Amygdala (tissue), 56 donors: ENCODE measurements around the gene EXOC3L1.

Experiments used
- DNase-seq, 56 donors: peaks; one replicate each; lab custom pipeline; 2025; lab: John Stamatoyannopoulos, UW

Gene EXOC3L1

DNA sequence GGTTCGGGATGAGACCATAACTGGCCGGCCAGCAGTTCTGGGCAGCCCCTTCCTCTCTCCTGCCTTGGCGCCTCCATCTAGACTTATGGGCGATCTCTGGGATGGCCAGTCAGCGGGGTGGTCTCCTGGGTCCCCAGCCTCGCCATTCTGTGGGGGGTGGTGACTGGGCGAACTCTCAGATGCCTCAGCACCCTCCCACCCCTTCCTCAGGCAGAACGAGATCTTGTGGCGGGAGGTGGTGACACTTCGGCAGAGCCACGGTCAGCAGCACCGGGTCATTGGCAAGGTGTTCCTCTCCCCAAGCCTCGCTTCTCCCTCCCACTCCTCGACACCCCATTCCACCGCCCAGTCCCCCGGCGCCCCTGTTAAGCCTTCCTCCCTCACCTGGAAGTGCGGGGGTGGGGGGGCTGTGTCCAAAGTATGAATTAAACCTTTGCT lies 23.8 kb downstream of the EXOC3L1 start:
- DNase-seq, result no peak

DNA sequence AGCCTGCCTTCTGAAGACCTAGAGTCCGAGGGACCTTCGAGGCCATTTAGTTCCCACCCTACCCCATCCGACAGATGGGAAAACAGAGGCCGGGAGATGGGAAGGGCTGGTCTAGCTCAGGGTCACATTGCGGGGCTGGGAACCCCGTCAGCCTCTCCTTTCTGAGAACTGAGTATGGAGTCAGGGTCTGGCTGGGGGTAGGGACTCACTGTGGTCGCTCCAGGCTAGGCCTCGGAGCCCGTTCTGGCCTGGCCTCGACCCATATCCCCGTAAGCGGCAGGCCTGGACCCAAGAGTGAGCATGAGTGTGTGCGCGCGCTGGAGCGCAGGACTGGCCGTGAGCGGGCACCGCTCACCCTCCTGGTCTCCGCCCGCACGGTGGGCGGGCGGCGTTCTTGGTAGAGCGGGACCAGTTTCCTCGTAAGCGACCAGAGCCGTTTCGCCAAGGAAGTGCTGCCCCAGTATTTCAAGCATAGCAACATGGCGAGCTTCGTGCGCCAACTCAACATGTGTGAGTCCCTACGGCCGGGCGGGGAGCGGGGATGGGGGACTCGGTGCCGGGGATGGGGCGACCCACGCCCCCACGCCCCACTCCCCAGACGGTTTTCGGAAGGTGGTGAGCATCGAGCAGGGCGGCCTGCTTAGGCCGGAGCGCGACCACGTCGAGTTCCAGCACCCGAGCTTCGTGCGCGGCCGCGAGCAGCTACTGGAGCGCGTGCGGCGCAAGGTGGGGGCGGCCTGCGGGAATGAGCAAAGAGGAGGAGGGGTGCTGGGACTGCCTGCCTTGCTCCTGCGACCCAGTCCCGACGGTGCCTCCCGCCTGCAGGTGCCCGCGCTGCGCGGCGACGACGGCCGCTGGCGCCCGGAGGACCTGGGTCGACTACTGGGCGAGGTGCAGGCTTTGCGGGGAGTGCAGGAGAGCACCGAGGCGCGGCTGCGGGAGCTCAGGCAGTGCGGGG lies 24.5 kb downstream of the EXOC3L1 start:
- peak in 2 of 56 donors; percentile 26 to 37 for DNase-seq

DNA sequence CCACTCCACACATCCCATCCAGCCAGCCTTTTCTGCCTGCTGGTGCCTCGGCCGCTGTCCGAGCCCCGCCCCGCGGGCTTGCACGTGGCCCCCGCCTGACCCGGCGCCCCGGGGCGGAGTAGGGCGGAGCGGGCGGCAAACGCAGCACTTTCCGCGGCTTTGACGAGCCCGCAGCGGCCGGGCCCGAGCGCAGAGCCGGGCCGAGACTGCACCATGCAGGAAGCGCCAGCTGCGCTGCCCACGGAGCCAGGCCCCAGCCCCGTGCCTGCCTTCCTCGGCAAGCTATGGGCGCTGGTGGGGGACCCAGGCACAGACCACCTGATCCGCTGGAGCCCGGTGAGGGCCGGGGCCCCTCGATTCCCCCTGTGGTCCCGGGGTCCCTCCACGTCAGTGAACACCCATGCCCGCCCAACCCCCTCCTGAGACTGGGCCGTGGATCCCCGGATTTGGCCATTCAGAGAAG lies 25.3 kb downstream of the EXOC3L1 start, which contains the start of gene HSF4:
HSF4 (plus strand) TSS at position 147 of the 463 bp plus-strand sequence; CDS start at position 214, 67 bp downstream.
- peak in 34 of 56 donors; percentile 13 to 77 (median 50) for DNase-seq

- DNase-seq, result peak in 11 of 56 donors; percentile 50 to 75 (median 60)
Observed at GRCh38 chr16:67163999-67164558, 25.9 kb downstream of the EXOC3L1 start.

DNA sequence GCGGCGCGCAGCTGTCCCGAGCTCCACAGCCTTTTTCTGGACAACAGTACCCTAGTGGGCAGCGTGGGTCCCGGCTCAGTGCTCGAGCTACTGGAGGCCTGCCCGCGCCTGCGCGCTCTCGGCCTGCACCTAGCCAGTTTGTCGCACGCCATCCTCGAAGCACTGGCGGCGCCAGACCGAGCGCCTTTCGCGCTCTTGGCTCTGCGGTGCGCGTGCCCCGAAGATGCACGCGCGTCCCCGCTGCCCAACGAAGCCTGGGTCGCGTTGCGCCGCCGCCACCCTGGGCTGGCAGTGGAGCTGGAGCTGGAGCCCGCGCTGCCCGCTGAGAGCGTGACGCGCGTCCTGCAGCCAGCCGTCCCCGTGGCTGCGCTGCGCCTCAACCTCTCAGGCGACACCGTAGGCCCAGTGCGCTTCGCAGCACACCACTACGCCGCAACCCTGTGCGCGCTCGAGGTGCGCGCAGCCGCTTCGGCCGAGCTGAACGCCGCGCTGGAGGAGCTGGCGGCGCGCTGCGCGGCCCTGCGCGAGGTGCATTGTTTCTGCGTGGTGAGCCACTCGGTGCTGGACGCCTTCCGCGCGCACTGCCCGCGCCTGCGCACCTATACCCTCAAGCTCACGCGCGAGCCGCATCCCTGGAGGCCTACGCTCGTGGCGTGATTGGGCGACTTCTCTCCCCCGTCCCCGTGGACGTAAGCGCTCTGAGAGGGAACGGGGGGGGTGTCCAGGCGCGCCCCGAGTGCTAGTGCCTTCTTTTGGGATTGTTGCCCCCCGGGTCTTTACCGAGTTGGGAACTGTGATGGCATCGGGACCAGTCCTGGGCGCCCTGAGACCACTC lies 26.6 kb downstream of the EXOC3L1 start:
- peak in 52 of 56 donors; percentile 14 to 90 (median 72) for DNase-seq

DNA sequence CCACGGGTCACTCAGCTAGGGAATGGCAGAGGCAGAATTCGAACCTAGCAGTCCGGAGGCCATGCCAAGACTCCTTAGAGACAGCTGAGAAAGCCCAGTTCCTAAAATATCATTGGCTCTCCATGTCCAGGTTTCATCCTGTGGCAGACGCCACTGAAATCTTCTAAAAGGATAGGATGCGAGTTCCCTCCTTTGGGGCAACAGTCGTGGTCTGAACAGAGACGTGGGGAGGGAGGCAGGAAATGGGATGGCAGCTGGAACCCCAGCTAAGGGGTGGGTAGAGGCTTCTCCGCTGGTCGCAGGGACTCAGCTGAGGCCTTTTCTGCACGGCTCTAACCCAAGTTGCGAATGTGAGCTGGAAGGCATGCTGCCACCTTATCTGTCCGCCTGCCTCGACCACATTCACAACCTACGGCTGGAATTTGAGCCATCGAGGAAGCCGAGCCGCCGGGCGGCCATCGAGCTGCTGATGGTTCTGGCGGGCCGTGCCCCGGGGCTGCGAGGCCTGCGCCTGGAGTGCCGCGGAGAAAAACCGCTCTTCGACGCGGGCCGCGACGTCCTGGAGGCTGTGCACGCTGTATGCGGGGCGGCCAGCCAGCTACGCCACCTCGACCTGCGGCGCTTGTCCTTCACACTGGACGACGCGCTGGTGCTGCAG lies 27.3 kb downstream of the EXOC3L1 start:
- no peak for DNase-seq

- no peak for DNase-seq
Observed at GRCh38 chr16:67161595-67162058, 28.3 kb downstream of the EXOC3L1 start.

- peak in 1 of 56 donors; percentile 42 for DNase-seq
Observed at GRCh38 chr16:67158637-67159600, 31.0 kb downstream of the EXOC3L1 start.

DNA sequence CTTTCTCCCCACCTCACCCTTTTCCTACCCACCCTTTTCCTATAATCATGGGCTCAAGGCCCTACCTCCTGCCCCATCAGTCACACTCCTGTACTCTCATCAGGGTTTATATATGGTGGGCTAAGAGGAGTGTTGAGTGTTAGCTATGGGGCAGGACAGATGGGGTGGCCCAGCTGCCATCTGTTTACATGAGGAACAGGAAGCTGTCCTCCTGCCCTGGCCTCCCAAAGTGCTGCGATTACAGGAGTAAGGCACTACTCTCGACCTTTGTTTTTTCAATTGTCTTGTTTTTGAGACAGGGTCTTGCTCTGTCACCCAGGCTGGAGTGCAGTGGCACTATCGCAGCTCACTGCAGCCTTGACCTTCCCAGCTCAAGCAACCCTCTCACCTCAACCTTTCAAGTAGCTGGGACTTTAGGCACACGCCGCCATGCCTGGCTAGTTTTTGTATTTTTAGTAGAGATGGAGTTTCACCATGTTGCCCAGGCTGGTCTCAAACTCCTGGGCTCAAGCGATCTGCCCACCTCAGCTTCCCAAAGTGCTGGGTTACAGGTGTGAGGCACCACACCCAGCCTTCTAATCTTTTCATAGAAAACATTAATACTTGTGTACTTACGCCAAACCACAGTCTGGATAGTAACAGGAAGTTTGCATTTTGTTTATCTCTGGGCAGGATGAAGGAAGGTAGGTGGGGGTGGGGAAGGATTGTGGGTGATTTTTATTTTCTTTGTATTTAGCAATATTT lies 31.9 kb downstream of the EXOC3L1 start:
- DNase-seq, result no peak

- DNase-seq, result no peak
Observed at GRCh38 chr16:67157106-67157748, 32.7 kb downstream of the EXOC3L1 start.

GRCh38 chr16:67156143-67156844 lies 33.6 kb downstream of the EXOC3L1 start:
- no peak for DNase-seq

- DNase-seq, result peak in 47 of 56 donors; percentile 19 to 86 (median 59)
Observed at GRCh38 chr16:67155295-67156142, 34.4 kb downstream of the EXOC3L1 start.

- DNase-seq, result peak in 1 of 56 donors; percentile 55
Observed at GRCh38 chr16:67154578-67155294, 35.2 kb downstream of the EXOC3L1 start.

DNA sequence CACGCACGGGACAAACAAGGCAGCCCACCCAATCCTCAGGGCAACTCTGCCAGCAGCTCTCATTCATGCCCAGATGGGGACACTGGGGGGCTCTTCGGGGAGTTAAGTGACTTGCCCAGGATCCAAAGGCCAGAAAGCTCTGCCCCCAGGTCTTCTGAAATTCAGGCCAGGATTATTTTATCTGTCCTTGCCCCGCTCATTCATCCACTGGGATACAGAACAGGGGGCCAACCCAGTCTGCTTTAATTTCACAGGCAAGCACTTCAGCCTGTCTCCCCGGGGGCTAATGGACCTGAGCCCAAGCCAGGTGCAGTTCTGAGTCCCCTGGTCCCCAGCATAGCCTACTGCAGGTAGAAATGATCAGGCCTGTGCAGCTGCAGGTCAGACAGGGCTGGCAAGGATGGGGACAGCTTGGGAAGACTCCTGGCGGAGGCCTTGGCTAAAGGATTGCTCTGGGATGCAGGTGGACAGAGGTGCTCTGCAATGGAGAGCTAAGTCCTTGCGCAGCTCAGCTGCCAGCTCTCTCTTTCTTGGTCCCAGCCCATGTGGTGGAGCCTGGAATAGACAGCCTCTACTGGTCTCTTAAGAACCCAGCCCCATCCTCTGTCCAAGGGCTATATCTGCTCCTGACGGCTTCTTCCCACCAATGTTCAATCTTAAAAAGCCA lies 38.4 kb downstream of the EXOC3L1 start:
- no peak for DNase-seq
